Caco-2 (cell line): Measurements from ENCODE around the gene CDK5RAP2. TPM values are rescaled to one million over a fixed set of nuclear protein-coding genes. Genes with fewer than 3 reads are reported as not detected.

ENCODE experiments used
- BruUV-seq: library from RNA; stranded (reverse); fragments of 400-500 nt; replicated peaks from 2 replicates; lab custom pipeline; 2021; lab: Mats Ljungman, UMichigan
- CTCF ChIA-PET: fragments of 300-600 bp; sonication (Branson Sonifier 250); formaldehyde crosslinking; loops from one replicate; lab custom pipeline; 2022; ENCODE audit warnings: antibody characterized with exemption; lab: Charles Lee
- POLR2A ChIA-PET: fragments of 300-600 bp; sonication (Branson Sonifier 250); formaldehyde crosslinking; loops from one replicate; lab custom pipeline; 2022; ENCODE audit warnings: antibody characterized with exemption; lab: Charles Lee
- DNase-seq, 2 experiments: peaks; one replicate each; pipeline versions ENCODE4 v3.0.0 to v3.0.0-alpha.2; 2020 to 2022
- H3K27me3 ChIP-seq: replicated peaks from 2 replicates; pipeline ENCODE4 v1.6.0; 2011; ENCODE audit warnings: low read length; ENCODE audit not compliant: control insufficient read depth, insufficient read depth
- H3K36me3 ChIP-seq: 2 replicates; pipeline ENCODE4 v1.5.1; 2011; ENCODE audit warnings: low read length; ENCODE audit not compliant: control insufficient read depth, insufficient read depth
- H3K4me1 ChIP-seq: fragments of 250-450 bp; sonication (Bioruptor Pico); 2 replicates; pipeline ENCODE4 v1.5.1; 2020; ENCODE audit warnings: mild to moderate bottlenecking
- H3K4me3 ChIP-seq: 2 replicates; pipeline ENCODE4 v1.5.1; 2011; ENCODE audit warnings: low read depth, mild to moderate bottlenecking, control low read depth, low read length
- H3K9me3 ChIP-seq: fragments of 250-450 bp; sonication (Bioruptor Pico); 2 replicates; pipeline ENCODE4 v1.5.1; 2020; ENCODE audit warnings: mild to moderate bottlenecking, moderate library complexity
- H3K27ac Mint-ChIP-seq: one replicate; pipeline ENCODE4 v1.8.0; 2022; ENCODE audit warnings: mixed read lengths; ENCODE audit not compliant: unreplicated experiment
- H3K27me3 Mint-ChIP-seq: one replicate; pipeline ENCODE4 v1.8.0; 2022; ENCODE audit warnings: mixed read lengths; ENCODE audit not compliant: insufficient read depth, unreplicated experiment
- H3K36me3 Mint-ChIP-seq: one replicate; pipeline ENCODE4 v1.8.0; 2022; ENCODE audit warnings: mild to moderate bottlenecking, mixed read lengths; ENCODE audit not compliant: insufficient read depth, unreplicated experiment
- H3K4me1 Mint-ChIP-seq: one replicate; pipeline ENCODE4 v1.8.0; 2022; ENCODE audit warnings: low read depth, mixed read lengths; ENCODE audit not compliant: unreplicated experiment
- H3K4me3 Mint-ChIP-seq: one replicate; pipeline ENCODE4 v1.8.0; 2022; ENCODE audit warnings: mild to moderate bottlenecking, moderate library complexity, mixed read lengths; ENCODE audit not compliant: unreplicated experiment
- H3K9me3 Mint-ChIP-seq: one replicate; pipeline ENCODE4 v1.8.0; 2022; ENCODE audit warnings: mixed read lengths; ENCODE audit not compliant: unreplicated experiment
- intact Hi-C: fragments of 100-400 bp; cut with micrococcal nuclease; formaldehyde crosslinking; loops from one replicate; pipeline ENCODE4 v1.10.0; 2022; ENCODE audit not compliant: unreplicated experiment
- total RNA-seq: library from RNA; stranded (reverse); gene quantifications from 2 replicates; pipeline ENCODE4 v1.2.3, GENCODE V29; 2022
- TF ChIP-seq, protein P1 (sequence below), 2 experiments: fragments of 200-600 bp in 1 of 2; IDR thresholded peaks; 1 replicate in 1 of 2; 2 replicates in 1 of 2; pipeline versions ENCODE4 v1.5.1 to v1.8.0; 2011 to 2022; ENCODE audit warnings: antibody characterized with exemption in 1 of 2, control low read depth in 1 of 2, inconsistent platforms in 1 of 2, low read depth in 1 of 2, low read length in 1 of 2, mild to moderate bottlenecking in 1 of 2, moderate library complexity in 1 of 2; ENCODE audit not compliant: insufficient read depth in 1 of 2, severe bottlenecking in 1 of 2, unreplicated experiment in 1 of 2

CDK5RAP2 gene
- total RNA-seq, 1 experiment from 2014 or later = 71.3 TPM

DNA sequence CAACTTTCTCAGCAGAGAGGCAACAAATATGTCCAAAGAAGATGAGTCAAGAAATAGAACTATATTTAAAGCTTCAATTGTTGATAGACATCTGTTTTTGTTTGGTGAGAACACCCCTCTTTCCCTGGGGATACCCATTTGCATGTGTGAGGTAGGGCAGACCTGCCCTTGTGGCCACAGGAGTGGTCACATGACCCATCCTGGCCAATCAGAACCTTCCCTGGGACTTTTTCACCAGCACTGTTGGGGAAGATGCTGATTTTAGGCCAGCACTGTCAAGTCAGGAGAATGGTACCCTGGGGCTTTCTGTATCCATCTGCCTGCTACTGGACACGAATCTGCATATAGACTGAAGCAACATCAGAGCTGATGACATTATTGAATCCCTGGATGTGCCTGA lies 211.2 kb downstream of the CDK5RAP2 start:
- H3K36me3 ChIP-seq = no peaks in the 10 kb centered on the region
- ChIA-PET CTCF (no interaction called here), POLR2A (no interaction called here)
- H3K9me3 ChIP-seq = no peaks in the 10 kb centered on the region
- DNase-seq = no peak
- no TSS peak for BruUV-seq
- Mint-ChIP-seq H3K27ac (no peak overlapping the region), H3K36me3 (peaks cover 7% of the 10 kb centered on the region), H3K4me3 (no peak overlapping the region), H3K9me3 (peaks cover 24% of the 10 kb centered on the region), H3K4me1 (peaks cover 11% of the 10 kb centered on the region), H3K27me3 (no peaks in the 10 kb centered on the region)
- TF ChIP-seq, protein P1, sequence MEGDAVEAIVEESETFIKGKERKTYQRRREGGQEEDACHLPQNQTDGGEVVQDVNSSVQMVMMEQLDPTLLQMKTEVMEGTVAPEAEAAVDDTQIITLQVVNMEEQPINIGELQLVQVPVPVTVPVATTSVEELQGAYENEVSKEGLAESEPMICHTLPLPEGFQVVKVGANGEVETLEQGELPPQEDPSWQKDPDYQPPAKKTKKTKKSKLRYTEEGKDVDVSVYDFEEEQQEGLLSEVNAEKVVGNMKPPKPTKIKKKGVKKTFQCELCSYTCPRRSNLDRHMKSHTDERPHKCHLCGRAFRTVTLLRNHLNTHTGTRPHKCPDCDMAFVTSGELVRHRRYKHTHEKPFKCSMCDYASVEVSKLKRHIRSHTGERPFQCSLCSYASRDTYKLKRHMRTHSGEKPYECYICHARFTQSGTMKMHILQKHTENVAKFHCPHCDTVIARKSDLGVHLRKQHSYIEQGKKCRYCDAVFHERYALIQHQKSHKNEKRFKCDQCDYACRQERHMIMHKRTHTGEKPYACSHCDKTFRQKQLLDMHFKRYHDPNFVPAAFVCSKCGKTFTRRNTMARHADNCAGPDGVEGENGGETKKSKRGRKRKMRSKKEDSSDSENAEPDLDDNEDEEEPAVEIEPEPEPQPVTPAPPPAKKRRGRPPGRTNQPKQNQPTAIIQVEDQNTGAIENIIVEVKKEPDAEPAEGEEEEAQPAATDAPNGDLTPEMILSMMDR (IDR thresholded peaks at IDR 0.05; ENCODE audit: insufficient read depth in 1 of 2, low read depth in 1 of 2, low read length in 1 of 2, severe bottlenecking in 1 of 2, unreplicated experiment in 1 of 2) = no peak
- H3K4me3 ChIP-seq = no peak overlapping the region
- intact Hi-C loops = no loop called here
- H3K4me1 ChIP-seq = peaks cover 18% of the 10 kb centered on the region
- H3K27me3 ChIP-seq = no peaks in the 10 kb centered on the region

DNA sequence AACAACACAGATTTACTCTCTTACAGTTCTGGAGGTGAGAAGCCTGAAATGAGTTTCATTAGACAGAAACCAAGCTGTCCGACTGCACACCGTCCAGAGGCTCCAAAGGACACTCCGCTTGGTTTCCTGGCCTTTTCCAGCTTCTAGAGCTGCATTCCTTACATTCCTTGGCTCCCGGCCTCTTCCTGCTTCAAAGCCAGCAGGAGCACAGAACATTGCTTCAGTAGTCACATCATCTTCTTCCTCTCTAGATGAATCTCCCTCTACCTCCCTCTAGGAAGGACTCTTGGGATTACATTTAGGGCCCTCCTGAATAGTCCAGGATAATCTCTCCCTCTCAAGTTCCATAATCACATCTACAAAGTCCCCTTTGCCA lies 213.3 kb downstream of the CDK5RAP2 start:
- POLR2A ChIA-PET = no interaction called here
- peaks cover 14% of the 10 kb centered on the region for H3K4me1 Mint-ChIP-seq
- H3K9me3 Mint-ChIP-seq = peaks cover 24% of the 10 kb centered on the region
- Histone ChIP-seq H3K4me3 (no peak overlapping the region), H3K9me3 (no peaks in the 10 kb centered on the region), H3K27me3 (no peaks in the 10 kb centered on the region), H3K36me3 (no peaks in the 10 kb centered on the region), H3K4me1 (peaks cover 18% of the 10 kb centered on the region)
- no peaks in the 10 kb centered on the region for H3K27me3 Mint-ChIP-seq
- intact Hi-C loops = no loop called here
- TF ChIP-seq, protein P1 (IDR thresholded peaks at IDR 0.05; ENCODE audit: insufficient read depth in 1 of 2, low read depth in 1 of 2, low read length in 1 of 2, severe bottlenecking in 1 of 2, unreplicated experiment in 1 of 2) = peak; percentile 9 to 30
- H3K36me3 Mint-ChIP-seq = peaks cover 7% of the 10 kb centered on the region
- peak overlapping the region; percentile 78 for H3K27ac Mint-ChIP-seq
- DNase-seq = peak; percentile 65 to 85
- CTCF ChIA-PET = interaction anchor here (0.6 kb wide), 1 partner anchor 66 kb away, joined by 3 read pairs; no protein-coding TSS in a partner anchor
- no TSS peak for BruUV-seq
- H3K4me3 Mint-ChIP-seq = no peak overlapping the region

DNA sequence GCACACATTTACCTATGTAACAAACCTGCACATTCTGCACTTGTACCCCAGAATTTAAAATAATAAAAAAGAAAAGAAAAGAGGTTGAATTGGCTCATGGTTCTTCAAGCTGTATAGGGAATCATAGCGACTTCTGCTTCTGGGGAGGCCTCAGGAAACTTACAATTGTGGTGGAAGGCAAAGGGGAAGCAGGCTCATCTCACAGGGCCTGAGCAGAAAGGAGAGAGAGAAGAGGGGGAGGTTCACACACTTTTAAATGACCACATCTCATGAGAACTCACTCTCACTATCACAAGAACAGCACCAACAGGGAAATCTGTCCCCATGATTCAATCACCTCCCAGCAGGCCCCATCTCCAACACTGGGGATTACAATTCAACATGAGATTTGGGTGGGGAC lies 214.6 kb downstream of the CDK5RAP2 start:
- H3K4me3 Mint-ChIP-seq = no peak overlapping the region

More for the DNA sequence above, 214.6 kb downstream of the CDK5RAP2 start:
- intact Hi-C loops = no loop called here
- Histone ChIP-seq H3K9me3 (no peaks in the 10 kb centered on the region), H3K4me3 (no peak overlapping the region), H3K27me3 (no peaks in the 10 kb centered on the region), H3K36me3 (no peaks in the 10 kb centered on the region), H3K4me1 (peaks cover 18% of the 10 kb centered on the region)
- Mint-ChIP-seq H3K9me3 (peaks cover 24% of the 10 kb centered on the region), H3K27me3 (no peaks in the 10 kb centered on the region), H3K4me1 (peaks cover 14% of the 10 kb centered on the region), H3K27ac (peak overlapping the region; percentile 20), H3K36me3 (peaks cover 7% of the 10 kb centered on the region)
- ChIA-PET POLR2A (no interaction called here), CTCF (no interaction called here)
- DNase-seq = no peak
- no TSS peak for BruUV-seq
- TF ChIP-seq, protein P1 (IDR thresholded peaks at IDR 0.05; ENCODE audit: insufficient read depth in 1 of 2, low read depth in 1 of 2, low read length in 1 of 2, severe bottlenecking in 1 of 2, unreplicated experiment in 1 of 2) = no peak
